ENCODE results near the gene PUS7. TPM values are rescaled to one million over a fixed set of nuclear protein-coding genes. Genes with fewer than 3 reads are reported as not detected.

PUS7 gene
- total and polyA plus RNA-seq, 2 of the 8 experiments (the other 6 are each of a cell fraction or from before 2014, with no cell fraction given): 18.9 to 65.2 TPM

DNA sequence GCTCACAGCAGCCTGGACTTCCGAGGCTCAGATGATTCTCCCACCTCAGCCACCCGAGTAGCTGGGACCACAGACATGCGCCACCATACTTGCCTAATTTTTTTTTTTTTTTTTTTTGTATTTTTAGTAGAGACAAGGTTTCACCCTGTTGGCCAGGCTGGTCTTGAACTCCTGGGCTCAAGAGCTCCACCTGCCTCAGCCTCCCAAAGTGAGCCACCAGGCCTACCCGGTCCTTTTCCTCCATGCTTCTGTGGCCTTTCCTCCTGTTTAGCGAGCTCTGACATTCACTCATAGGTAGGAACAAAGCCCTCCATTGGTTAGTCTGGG lies 83.3 kb downstream of the PUS7 start:
- Histone ChIP-seq H4K91ac (replicated peaks; ENCODE audit: insufficient read length, low read length) (no peak overlapping the region), H3K4me3 (ENCODE audit: extremely low read depth in 1 of 4, insufficient read depth in 2 of 4, low read depth in 3 of 4, low read length in 4 of 4) (no peak overlapping the region), H3K36me3 (ENCODE audit: control insufficient read depth in 2 of 4, insufficient read depth in 4 of 4, low read length in 3 of 4) (no peaks in the 10 kb centered on the region), H2BK20ac (ENCODE audit: low read length) (no peak overlapping the region), H3K9me3 (ENCODE audit: insufficient read depth in 2 of 2, low read depth in 1 of 2, low read length in 1 of 2) (no peaks in the 10 kb centered on the region), H3K4me2 (ENCODE audit: insufficient read depth in 1 of 2, low read depth in 2 of 2, low read length in 2 of 2) (no peak overlapping the region), H2BK120ac (replicated peaks; ENCODE audit: low read depth, low read length) (no peak overlapping the region), H3K4ac (replicated peaks; ENCODE audit: insufficient read length, low read depth, low read length) (no peak overlapping the region), H4K8ac (ENCODE audit: extremely low read depth, insufficient read depth, low read length) (no peak overlapping the region), H3K23me2 (ENCODE audit: low read depth, low read length) (no peaks in the 10 kb centered on the region), H3K79me2 (ENCODE audit: control insufficient read depth in 1 of 2, insufficient read depth in 2 of 2, low read length in 2 of 2) (no peaks in the 10 kb centered on the region), H3K14ac (ENCODE audit: insufficient read length) (no peak overlapping the region), H4K20me1 (replicated peaks in 1 of 2; ENCODE audit: control insufficient read depth in 1 of 2, insufficient read depth in 2 of 2, low read length in 2 of 2) (no peaks in the 10 kb centered on the region), H2BK15ac (ENCODE audit: low read length) (no peak overlapping the region), H4K5ac (ENCODE audit: insufficient read length, low read depth, low read length) (no peak overlapping the region), H2AFZ (ENCODE audit: low read length) (no peak overlapping the region), H3K4me1 (replicated peaks in 1 of 4; ENCODE audit: control insufficient read depth in 3 of 4, insufficient read depth in 4 of 4, low read length in 3 of 4) (no peaks in the 10 kb centered on the region), H3K79me1 (ENCODE audit: low read depth, low read length) (no peaks in the 10 kb centered on the region), H3K27ac (ENCODE audit: low read depth, low read length) (no peak overlapping the region), H2BK12ac (ENCODE audit: low read depth, low read length) (no peak overlapping the region), H3K56ac (replicated peaks; ENCODE audit: insufficient read length, low read depth, low read length) (no peak overlapping the region), H3K23ac (ENCODE audit: insufficient read length) (no peak overlapping the region), H3K27me3 (replicated peaks in 1 of 4; ENCODE audit: control insufficient read depth in 3 of 4, extremely low read depth in 1 of 4, insufficient read depth in 3 of 4, low read length in 3 of 4) (no peaks in the 10 kb centered on the region), H3K18ac (ENCODE audit: extremely low read depth, low read length) (no peak overlapping the region), H3K9ac (replicated peaks in 1 of 4; ENCODE audit: extremely low read depth in 1 of 4, low read depth in 3 of 4, low read length in 3 of 4) (no peak overlapping the region), H2BK5ac (ENCODE audit: low read depth, low read length) (no peak overlapping the region), H2AK5ac (ENCODE audit: low read depth, low read length) (no peak overlapping the region)
- DNase-seq (ENCODE audit: low read depth in 1 of 2, low spot score in 2 of 2): no peak
- 94% methylated on average over 5 of the region's 5 CpGs; no CpG with 5 or more reads in 1 of the 2 experiments for WGBS, 2 experiments (ENCODE audit: extremely low coverage in 1 of 2, insufficient coverage in 1 of 2, insufficient read length in 1 of 2, insufficient replicate concordance in 2 of 2, low coverage in 1 of 2, low lambda C conversion rate in 2 of 2, missing lambda C conversion rate in 1 of 2)
- ChIA-PET CTCF (ENCODE audit: partially characterized antibody) (interaction anchor here (0.6 to 1.0 kb wide), 6 partner anchors 10 to 556 kb away, joined by 3 to 5 read pairs (median 3); no protein-coding TSS in a partner anchor), POLR2A (ENCODE audit: partially characterized antibody) (interaction anchor here (0.6 to 1.7 kb wide), 3 partner anchors 9 to 22 kb away, joined by 3 to 6 read pairs (median 5); no protein-coding TSS in a partner anchor)
- FAIRE-seq: no peak
- TF ChIP-seq CBX5 (IDR thresholded peaks at IDR 0.05; ENCODE audit: low read depth, low read length): no peak
- TF ChIP-seq EP300 (IDR thresholded peaks at IDR 0.05; ENCODE audit: borderline replicate concordance in 1 of 2, low read depth in 2 of 2, low read length in 2 of 2): no peak
- TF ChIP-seq TAF7 (optimal IDR thresholded peaks at IDR 0.05; ENCODE audit: borderline replicate concordance, low read depth, low read length): no peak
- no peak for TF ChIP-seq RXRA (IDR thresholded peaks at IDR 0.05; ENCODE audit: insufficient read depth, low read depth, low read length)
- no peak for TF ChIP-seq KDM4A (IDR thresholded peaks at IDR 0.05; ENCODE audit: low read depth, low read length, severe bottlenecking)
- TF ChIP-seq SUZ12 (IDR thresholded peaks at IDR 0.05; ENCODE audit: low read length): no peak
- no peak for TF ChIP-seq JUN (IDR thresholded peaks at IDR 0.05; ENCODE audit: low read depth, low read length)
- TF ChIP-seq, protein P1, sequence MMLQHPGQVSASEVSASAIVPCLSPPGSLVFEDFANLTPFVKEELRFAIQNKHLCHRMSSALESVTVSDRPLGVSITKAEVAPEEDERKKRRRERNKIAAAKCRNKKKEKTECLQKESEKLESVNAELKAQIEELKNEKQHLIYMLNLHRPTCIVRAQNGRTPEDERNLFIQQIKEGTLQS (IDR thresholded peaks at IDR 0.05; ENCODE audit: insufficient read depth, low read depth, low read length): no peak
- no peak for TF ChIP-seq SP1 (IDR thresholded peaks at IDR 0.05; ENCODE audit: low read depth, low read length)
- TF ChIP-seq BRCA1 (IDR thresholded peaks at IDR 0.05; ENCODE audit: low read depth, low read length): no peak
- TF ChIP-seq PHF8 (conservative IDR thresholded peaks at IDR 0.05; ENCODE audit: low read depth, low read length): no peak
- TF ChIP-seq TBP (IDR thresholded peaks at IDR 0.05; ENCODE audit: low read depth, low read length): no peak
- TF ChIP-seq SRF (IDR thresholded peaks at IDR 0.05; ENCODE audit: low read depth, low read length): no peak
- TF ChIP-seq CTBP2 (IDR thresholded peaks at IDR 0.05; ENCODE audit: borderline replicate concordance, insufficient read depth, insufficient read length, low read length): no peak
